GM12878 (cell line): ENCODE measurements around the gene TIPRL. TPM values are rescaled to one million over a fixed set of nuclear protein-coding genes. Genes with fewer than 3 reads are reported as not detected.

Experiments used
- ATAC-seq: fragments of 200-7000 bp; cut with Tn5 transposase; 3 replicates; pipeline ENCODE4 v1.9.1; 2020; ENCODE audit warnings: mild to moderate bottlenecking, moderate library complexity
- BruUV-seq: library from RNA; stranded (reverse); fragments of 400-500 nt; replicated peaks from 2 replicates; lab custom pipeline; 2021; lab: Mats Ljungman, UMichigan
- CTCF ChIA-PET: fragments of 300-600 bp; sonication (Branson Sonifier 250); formaldehyde crosslinking; extraction: SDS; loops from one replicate; lab custom pipeline; 2021; ENCODE audit warnings: inconsistent platforms; lab: Yijun Ruan, JAX
- POLR2A ChIA-PET: fragments of 350-600 bp; formaldehyde crosslinking; extraction: SDS; loops from one replicate; lab custom pipeline; 2021; ENCODE audit warnings: inconsistent platforms; lab: Charles Lee
- RAD21 ChIA-PET: fragments of 300-600 bp; sonication (Branson Sonifier 250); formaldehyde crosslinking; loops from one replicate; lab custom pipeline; 2023; ENCODE audit warnings: antibody characterized with exemption; ENCODE audit not compliant: unreplicated experiment; lab: Charles Lee
- SMC1A ChIA-PET: fragments of 300-600 bp; sonication (Branson Sonifier 250); formaldehyde crosslinking; loops from one replicate; lab custom pipeline; 2023; ENCODE audit not compliant: unreplicated experiment, uncharacterized antibody; lab: Charles Lee
- DNase-seq: peaks from one replicate; pipeline ENCODE4 v3.0.0-alpha.2; 2011; ENCODE audit warnings: low read depth, low spot score
- FAIRE-seq: peaks from 3 replicates; lab custom pipeline; 2011; peaks lifted over from hg19 to GRCh38; lab: Jason Lieb, UNC
- H2AFZ ChIP-seq: 2 replicates; pipeline ENCODE4 v1.6.0; 2011; ENCODE audit warnings: low read depth, low read length, control low read depth; ENCODE audit not compliant: control insufficient read depth
- H3K27ac ChIP-seq: 2 replicates; pipeline ENCODE4 v1.5.1; 2011; ENCODE audit warnings: control low read depth; ENCODE audit not compliant: control insufficient read depth, insufficient read depth
- H3K27me3 ChIP-seq, 2 experiments: replicated peaks in 1 of 2; 2 replicates each; pipeline versions ENCODE4 v1.6.0 to v1.6.1; 2011; ENCODE audit warnings: low read length in 1 of 2; ENCODE audit not compliant: control insufficient read depth in 2 of 2, insufficient read depth in 2 of 2
- H3K36me3 ChIP-seq, 2 experiments: 2 replicates each; pipeline ENCODE4 v1.5.1; 2011; ENCODE audit warnings: low read length in 1 of 2; ENCODE audit not compliant: control insufficient read depth in 2 of 2, insufficient read depth in 2 of 2
- H3K4me1 ChIP-seq: 2 replicates; pipeline ENCODE4 v1.6.1; 2011; ENCODE audit warnings: mild to moderate bottlenecking, low read length, moderate library complexity, mixed read lengths; ENCODE audit not compliant: control insufficient read depth, insufficient read depth
- H3K4me2 ChIP-seq: 2 replicates; pipeline ENCODE4 v1.6.0; 2011; ENCODE audit warnings: control low read depth; ENCODE audit not compliant: control insufficient read depth, insufficient read depth
- H3K4me3 ChIP-seq: fragments of 200-600 bp; sonication (generic); 2 replicates; pipeline ENCODE4 v1.5.1; 2016
- H3K79me2 ChIP-seq: 2 replicates; pipeline ENCODE4 v1.6.0; 2011; ENCODE audit warnings: low read length; ENCODE audit not compliant: control insufficient read depth, insufficient read depth
- H3K9ac ChIP-seq: 2 replicates; pipeline ENCODE4 v1.8.0; 2011; ENCODE audit warnings: low read length, control low read depth, mixed read lengths; ENCODE audit not compliant: control insufficient read depth, insufficient read depth
- H3K9me3 ChIP-seq: replicated peaks from 3 replicates; pipeline ENCODE4 v1.5.1; 2011; ENCODE audit warnings: mild to moderate bottlenecking, low read length; ENCODE audit not compliant: control insufficient read depth, insufficient read depth
- H4K20me1 ChIP-seq: 2 replicates; pipeline ENCODE4 v1.6.0; 2011; ENCODE audit not compliant: control insufficient read depth, insufficient read depth
- BHLHE40 ChIP-seq, 2 experiments: fragments of 450-650 bp in 1 of 2; IDR thresholded peaks; 2 replicates each; pipeline ENCODE4 v1.6.1; 2011 to 2017; ENCODE audit warnings: low read depth in 2 of 2, borderline replicate concordance in 1 of 2, improper control_type of control experiment in 1 of 2, low read length in 1 of 2, mild to moderate bottlenecking in 1 of 2
- IKZF2 ChIP-seq, 2 experiments: fragments of 450-650 bp; IDR thresholded peaks; 2 replicates each; pipeline ENCODE4 v1.6.1; 2017; ENCODE audit warnings: mild to moderate bottlenecking in 2 of 2, moderate library complexity in 2 of 2
- KDM1A ChIP-seq: fragments of 200-600 bp; sonication (generic); IDR thresholded peaks from 2 replicates; pipeline ENCODE4 v1.6.1; 2016; ENCODE audit warnings: borderline replicate concordance
- PAX5 ChIP-seq: IDR thresholded peaks from 2 replicates; pipeline ENCODE4 v1.6.1; 2011; ENCODE audit warnings: low read depth, low read length, borderline replicate concordance
- PRDM15 ChIP-seq: fragments of 450-650 bp; formaldehyde crosslinking; IDR thresholded peaks from 2 replicates; pipeline ENCODE4 v1.4.0; 2020; ENCODE audit warnings: mild to moderate bottlenecking, moderate library complexity
- SKIL ChIP-seq: fragments of 450-650 bp; IDR thresholded peaks from 2 replicates; pipeline ENCODE4 v1.6.1; 2017; ENCODE audit warnings: mild to moderate bottlenecking, low read depth, inconsistent platforms; ENCODE audit not compliant: poor library complexity, severe bottlenecking
- SUPT20H ChIP-seq: IDR thresholded peaks from 2 replicates; pipeline ENCODE4 v1.6.1; 2011; ENCODE audit warnings: low read depth, mild to moderate bottlenecking, low read length, moderate library complexity, borderline replicate concordance; ENCODE audit not compliant: control insufficient read depth
- TARDBP ChIP-seq: IDR thresholded peaks from 2 replicates; pipeline ENCODE4 v1.6.1; 2016; ENCODE audit warnings: borderline replicate concordance
- WGBS: methylation state at CpG from one replicate; pipeline ENCODE4 v1.1.6; 2016; ENCODE audit warnings: low lambda C conversion rate; ENCODE audit not compliant: insufficient replicate concordance, insufficient coverage; ENCODE audit errors: missing lambda C conversion rate; 5-methylcytosine and 5-hydroxymethylcytosine counted together
- in situ Hi-C: fragments of 300-500 bp; cut with MboI; formaldehyde crosslinking; loops from 9 replicates; pipeline ENCODE4 v1.14.3; 2018; ENCODE audit warnings: mixed read lengths
- intact Hi-C: fragments of 100-400 bp; cut with micrococcal nuclease; formaldehyde crosslinking; loops from one replicate; pipeline ENCODE4 v1.14.2; 2022; ENCODE audit not compliant: unreplicated experiment
- polyA plus RNA-seq, 11 experiments: library from polyadenylated mRNA; depleted of rRNA in 4 of 11; unstranded in 6 of 11; stranded (reverse) in 5 of 11; fragments of >200 nt; fragmentation: Nextera tagmentation in 4 of 11; fragmentation: Illumina TruSeq in 1 of 11; extraction: Ambion mirVana in 4 of 11; extraction: Trizol in 1 of 11; gene quantifications; 1 replicate in 1 of 11; 2 replicates in 10 of 11; pipeline versions ENCODE4 v1.2.1 to v1.2.3, GENCODE V29; 2011 to 2016; ENCODE audit warnings: inconsistent platforms in 2 of 11, missing spikeins in 2 of 11, low read depth in 1 of 11
- total RNA-seq, 4 experiments: library from RNA; depleted of rRNA in 3 of 4; stranded (reverse); fragments of >200 nt in 3 of 4; fragmentation: Illumina TruSeq in 1 of 4; extraction: Trizol in 1 of 4; gene quantifications; 2 replicates each; pipeline versions ENCODE4 v1.2.1 to v1.2.3, GENCODE V29; 2013 to 2021
- TF ChIP-seq, protein P1 (sequence below): fragments of 450-650 bp; IDR thresholded peaks from 2 replicates; pipeline ENCODE4 v1.6.1; 2017; ENCODE audit warnings: mild to moderate bottlenecking, moderate library complexity
- TF ChIP-seq, protein P2 (sequence below): fragments of 450-650 bp; IDR thresholded peaks from 2 replicates; pipeline ENCODE4 v1.6.1; 2014; ENCODE audit warnings: mild to moderate bottlenecking
- TF ChIP-seq, protein P3 (sequence below): IDR thresholded peaks from 2 replicates; pipeline ENCODE4 v1.6.1; 2012; ENCODE audit warnings: low read depth, low read length, improper control_type of control experiment

The TIPRL gene
- total and polyA plus RNA-seq, 10 of the 15 experiments (the other 5 are each of a cell fraction or from before 2014, with no cell fraction given), result 36.4 to 72.1 (median 49.9) TPM

DNA sequence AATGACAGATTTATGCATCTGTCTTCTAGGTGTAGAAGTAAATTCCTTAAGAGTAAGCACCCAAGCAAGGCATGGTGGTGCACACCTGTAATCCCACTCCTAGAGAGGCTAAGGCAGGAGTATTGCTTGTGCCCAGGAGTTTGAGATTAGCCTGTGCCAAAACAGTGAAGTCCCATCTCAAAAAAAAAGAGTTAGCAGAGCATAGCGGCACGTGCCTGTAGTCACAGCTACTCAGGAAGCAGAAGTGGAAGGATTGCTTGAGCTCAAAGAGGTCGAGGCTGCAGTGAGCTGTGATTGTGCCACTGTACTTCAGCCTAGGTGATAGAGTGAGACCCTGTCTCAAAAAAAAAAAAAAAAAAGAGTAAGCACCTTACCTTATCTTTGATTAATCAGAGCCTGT lies 15.1 kb upstream of the TIPRL start:
- ATAC-seq (peak; percentile 36; the same call in 2 of the 3 replicates), FAIRE-seq (no peak)
- TF ChIP-seq, protein P1, sequence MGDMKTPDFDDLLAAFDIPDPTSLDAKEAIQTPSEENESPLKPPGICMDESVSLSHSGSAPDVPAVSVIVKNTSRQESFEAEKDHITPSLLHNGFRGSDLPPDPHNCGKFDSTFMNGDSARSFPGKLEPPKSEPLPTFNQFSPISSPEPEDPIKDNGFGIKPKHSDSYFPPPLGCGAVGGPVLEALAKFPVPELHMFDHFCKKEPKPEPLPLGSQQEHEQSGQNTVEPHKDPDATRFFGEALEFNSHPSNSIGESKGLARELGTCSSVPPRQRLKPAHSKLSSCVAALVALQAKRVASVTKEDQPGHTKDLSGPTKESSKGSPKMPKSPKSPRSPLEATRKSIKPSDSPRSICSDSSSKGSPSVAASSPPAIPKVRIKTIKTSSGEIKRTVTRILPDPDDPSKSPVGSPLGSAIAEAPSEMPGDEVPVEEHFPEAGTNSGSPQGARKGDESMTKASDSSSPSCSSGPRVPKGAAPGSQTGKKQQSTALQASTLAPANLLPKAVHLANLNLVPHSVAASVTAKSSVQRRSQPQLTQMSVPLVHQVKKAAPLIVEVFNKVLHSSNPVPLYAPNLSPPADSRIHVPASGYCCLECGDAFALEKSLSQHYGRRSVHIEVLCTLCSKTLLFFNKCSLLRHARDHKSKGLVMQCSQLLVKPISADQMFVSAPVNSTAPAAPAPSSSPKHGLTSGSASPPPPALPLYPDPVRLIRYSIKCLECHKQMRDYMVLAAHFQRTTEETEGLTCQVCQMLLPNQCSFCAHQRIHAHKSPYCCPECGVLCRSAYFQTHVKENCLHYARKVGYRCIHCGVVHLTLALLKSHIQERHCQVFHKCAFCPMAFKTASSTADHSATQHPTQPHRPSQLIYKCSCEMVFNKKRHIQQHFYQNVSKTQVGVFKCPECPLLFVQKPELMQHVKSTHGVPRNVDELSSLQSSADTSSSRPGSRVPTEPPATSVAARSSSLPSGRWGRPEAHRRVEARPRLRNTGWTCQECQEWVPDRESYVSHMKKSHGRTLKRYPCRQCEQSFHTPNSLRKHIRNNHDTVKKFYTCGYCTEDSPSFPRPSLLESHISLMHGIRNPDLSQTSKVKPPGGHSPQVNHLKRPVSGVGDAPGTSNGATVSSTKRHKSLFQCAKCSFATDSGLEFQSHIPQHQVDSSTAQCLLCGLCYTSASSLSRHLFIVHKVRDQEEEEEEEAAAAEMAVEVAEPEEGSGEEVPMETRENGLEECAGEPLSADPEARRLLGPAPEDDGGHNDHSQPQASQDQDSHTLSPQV, result no peak
- no peak for TF ChIP-seq SKIL
- TF ChIP-seq BHLHE40 (IDR thresholded peaks at IDR 0.05; ENCODE audit: borderline replicate concordance in 1 of 2, low read depth in 2 of 2, low read length in 1 of 2), result peak; percentile 87 to 91
- 0 out of 2 replicates have a peak, but pooled peaks have one; percentile 53 for TF ChIP-seq PAX5
- no peak for TF ChIP-seq TARDBP
- TF ChIP-seq, protein P2, sequence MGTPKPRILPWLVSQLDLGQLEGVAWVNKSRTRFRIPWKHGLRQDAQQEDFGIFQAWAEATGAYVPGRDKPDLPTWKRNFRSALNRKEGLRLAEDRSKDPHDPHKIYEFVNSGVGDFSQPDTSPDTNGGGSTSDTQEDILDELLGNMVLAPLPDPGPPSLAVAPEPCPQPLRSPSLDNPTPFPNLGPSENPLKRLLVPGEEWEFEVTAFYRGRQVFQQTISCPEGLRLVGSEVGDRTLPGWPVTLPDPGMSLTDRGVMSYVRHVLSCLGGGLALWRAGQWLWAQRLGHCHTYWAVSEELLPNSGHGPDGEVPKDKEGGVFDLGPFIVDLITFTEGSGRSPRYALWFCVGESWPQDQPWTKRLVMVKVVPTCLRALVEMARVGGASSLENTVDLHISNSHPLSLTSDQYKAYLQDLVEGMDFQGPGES, result no peak
- TF ChIP-seq IKZF2 (IDR thresholded peaks at IDR 0.05), result no peak
- no peak for TF ChIP-seq KDM1A
- TF ChIP-seq PRDM15 (CRISPR knock-in tag), result no peak
- TF ChIP-seq, protein P3, sequence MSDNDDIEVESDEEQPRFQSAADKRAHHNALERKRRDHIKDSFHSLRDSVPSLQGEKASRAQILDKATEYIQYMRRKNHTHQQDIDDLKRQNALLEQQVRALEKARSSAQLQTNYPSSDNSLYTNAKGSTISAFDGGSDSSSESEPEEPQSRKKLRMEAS, result no peak
- no peak for TF ChIP-seq SUPT20H

More for the DNA sequence above, 15.1 kb upstream of the TIPRL start:
- no peak overlapping the region for H3K9ac ChIP-seq
- no peaks in the 10 kb centered on the region for H3K79me2 ChIP-seq
- intact Hi-C loops, result no loop called here
- H3K36me3 ChIP-seq, result no peaks in the 10 kb centered on the region
- in situ Hi-C loops, result no loop called here
- WGBS, result 3% methylated on average over 3 of the region's 3 CpGs
- peak overlapping the region; percentile 58 for H2AFZ ChIP-seq
- RAD21 ChIA-PET, result interaction anchor here (0.7 to 1.4 kb wide), 3 partner anchors 12 to 240 kb away, joined by 4 read pairs; no protein-coding TSS in a partner anchor
- POLR2A ChIA-PET, result interaction anchor here (1.0 to 1.8 kb wide), 2 partner anchors 9 to 12 kb away, joined by 4 to 7 read pairs; no protein-coding TSS in a partner anchor
- H3K27me3 ChIP-seq, result no peaks in the 10 kb centered on the region
- CTCF ChIA-PET, result interaction anchor here (0.9 to 1.0 kb wide), 2 partner anchors 71 to 81 kb away, joined by 3 to 4 read pairs; no protein-coding TSS in a partner anchor
- H3K4me3 ChIP-seq, result no peak overlapping the region
- SMC1A ChIA-PET, result interaction anchor here (0.6 kb wide), 2 partner anchors 94 to 228 kb away, joined by 3 read pairs; no protein-coding TSS in a partner anchor
- no peak overlapping the region for H3K4me2 ChIP-seq
- peaks cover 3% of the 10 kb centered on the region; the same call in 2 of the 3 replicates for H3K9me3 ChIP-seq
- BruUV-seq, result no TSS peak
- no peaks in the 10 kb centered on the region for H4K20me1 ChIP-seq
- H3K27ac ChIP-seq, result no peak overlapping the region
- DNase-seq, result no peak
- H3K4me1 ChIP-seq, result peaks cover 3% of the 10 kb centered on the region; the same call in 1 of the 2 replicates
